GM12873 (cell line): Measurements from ENCODE around the gene SLC45A2.

Experiments used
- TF ChIP-seq, protein P1 (sequence below): IDR thresholded peaks from 2 replicates; pipeline ENCODE4 v1.5.1; 2012; ENCODE audit warnings: low read depth, mild to moderate bottlenecking, moderate library complexity, low read length, control low read depth; ENCODE audit not compliant: insufficient read depth; ENCODE audit errors: missing control alignments

The SLC45A2 gene

DNA sequence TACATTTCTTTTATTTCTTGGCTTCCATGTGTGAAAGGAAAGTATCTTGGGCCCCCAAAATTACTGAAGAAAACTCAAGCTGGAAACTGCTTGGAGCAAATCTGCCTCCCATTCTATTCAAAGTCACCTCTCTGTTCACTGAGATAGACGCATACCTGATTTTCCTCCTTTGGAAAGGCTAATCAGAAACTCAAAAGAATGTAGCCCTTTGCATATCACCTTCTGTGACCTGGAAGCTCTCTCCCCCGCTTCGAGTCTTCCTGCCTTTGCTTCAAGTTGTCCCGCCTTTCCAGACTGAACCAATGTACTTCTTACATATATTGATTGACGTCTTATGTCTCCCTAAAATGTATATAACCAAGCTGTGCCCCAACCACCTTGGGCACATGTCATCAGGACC, 53.4 kb downstream of the SLC45A2 start:
- TF ChIP-seq, protein P1, sequence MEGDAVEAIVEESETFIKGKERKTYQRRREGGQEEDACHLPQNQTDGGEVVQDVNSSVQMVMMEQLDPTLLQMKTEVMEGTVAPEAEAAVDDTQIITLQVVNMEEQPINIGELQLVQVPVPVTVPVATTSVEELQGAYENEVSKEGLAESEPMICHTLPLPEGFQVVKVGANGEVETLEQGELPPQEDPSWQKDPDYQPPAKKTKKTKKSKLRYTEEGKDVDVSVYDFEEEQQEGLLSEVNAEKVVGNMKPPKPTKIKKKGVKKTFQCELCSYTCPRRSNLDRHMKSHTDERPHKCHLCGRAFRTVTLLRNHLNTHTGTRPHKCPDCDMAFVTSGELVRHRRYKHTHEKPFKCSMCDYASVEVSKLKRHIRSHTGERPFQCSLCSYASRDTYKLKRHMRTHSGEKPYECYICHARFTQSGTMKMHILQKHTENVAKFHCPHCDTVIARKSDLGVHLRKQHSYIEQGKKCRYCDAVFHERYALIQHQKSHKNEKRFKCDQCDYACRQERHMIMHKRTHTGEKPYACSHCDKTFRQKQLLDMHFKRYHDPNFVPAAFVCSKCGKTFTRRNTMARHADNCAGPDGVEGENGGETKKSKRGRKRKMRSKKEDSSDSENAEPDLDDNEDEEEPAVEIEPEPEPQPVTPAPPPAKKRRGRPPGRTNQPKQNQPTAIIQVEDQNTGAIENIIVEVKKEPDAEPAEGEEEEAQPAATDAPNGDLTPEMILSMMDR, result no peak

DNA sequence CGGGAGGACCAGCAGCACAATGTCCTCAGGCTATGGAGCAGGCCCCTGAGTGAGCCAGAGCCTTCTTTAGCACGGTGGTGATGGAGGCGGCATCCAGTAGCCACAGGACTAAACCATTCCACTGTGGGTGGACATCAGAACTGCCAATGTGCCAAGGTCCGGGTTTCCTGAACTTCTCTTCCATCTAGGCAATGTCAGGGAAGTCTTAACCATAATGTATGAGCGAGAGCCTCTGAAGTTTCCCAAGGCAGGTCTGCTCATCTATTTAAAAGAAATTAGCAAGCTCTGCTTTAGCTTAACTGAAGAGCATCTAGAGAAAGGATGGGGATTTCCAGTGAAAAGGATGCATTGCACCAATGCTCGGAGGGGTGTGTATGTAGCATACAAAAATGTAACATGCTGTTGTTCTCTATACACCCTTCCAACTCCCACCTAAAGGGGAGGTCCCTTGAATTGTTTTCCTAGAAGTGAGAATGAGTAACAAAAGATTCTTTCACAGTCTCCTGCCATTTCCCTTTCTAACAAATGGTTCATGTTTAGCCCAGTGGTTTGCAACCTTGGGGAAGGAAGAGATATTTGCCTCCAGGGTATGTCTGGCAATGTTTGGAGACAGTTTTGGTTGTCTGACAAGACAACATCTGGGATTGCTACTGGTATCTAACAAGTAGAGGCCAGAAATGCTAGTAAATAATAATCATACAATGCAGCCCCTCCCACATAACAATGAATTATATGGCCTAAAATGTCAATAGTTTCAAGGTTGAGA, 54.4 kb downstream of the SLC45A2 start:
- TF ChIP-seq, protein P1, result no peak

DNA sequence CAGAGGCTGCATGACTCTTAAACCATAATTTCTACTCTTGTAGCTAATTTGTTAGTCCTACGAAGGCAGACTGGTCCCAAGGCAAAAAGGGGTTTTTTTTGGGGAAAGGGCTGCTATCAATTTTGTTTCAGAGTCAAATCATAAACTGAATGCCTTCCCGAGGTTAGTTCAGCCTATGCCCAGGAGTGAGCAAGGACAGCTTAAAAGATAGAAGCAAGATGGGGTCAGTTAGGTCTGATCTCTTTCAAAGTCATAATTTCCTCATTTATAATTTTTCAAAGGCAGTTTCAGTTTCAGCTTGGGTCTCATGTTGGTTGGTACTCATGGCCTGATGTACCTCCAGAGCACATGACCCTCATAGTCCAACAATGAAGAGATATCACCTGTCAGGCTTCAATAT, 56.2 kb downstream of the SLC45A2 start:
- TF ChIP-seq, protein P1, result no peak

DNA sequence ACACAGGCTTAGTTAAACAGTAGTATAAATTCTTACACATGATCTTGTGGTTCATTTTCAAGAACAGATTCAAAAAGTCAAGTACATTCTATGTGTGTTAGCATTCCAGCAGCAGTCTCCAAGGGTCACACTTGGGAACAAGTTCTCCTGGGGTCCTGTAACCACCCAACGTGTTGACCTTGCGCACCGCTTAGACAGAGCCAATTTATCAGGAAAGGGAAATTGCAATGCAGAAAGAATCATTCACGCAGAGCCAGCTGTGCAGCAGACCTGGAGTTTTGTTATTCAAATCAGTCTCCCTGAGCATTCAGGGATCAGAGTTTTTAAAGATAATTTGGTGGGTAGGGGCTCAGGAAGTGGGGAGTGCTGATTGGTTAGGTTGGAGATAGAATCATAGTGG, 56.8 kb downstream of the SLC45A2 start:
- TF ChIP-seq, protein P1, result no peak

DNA sequence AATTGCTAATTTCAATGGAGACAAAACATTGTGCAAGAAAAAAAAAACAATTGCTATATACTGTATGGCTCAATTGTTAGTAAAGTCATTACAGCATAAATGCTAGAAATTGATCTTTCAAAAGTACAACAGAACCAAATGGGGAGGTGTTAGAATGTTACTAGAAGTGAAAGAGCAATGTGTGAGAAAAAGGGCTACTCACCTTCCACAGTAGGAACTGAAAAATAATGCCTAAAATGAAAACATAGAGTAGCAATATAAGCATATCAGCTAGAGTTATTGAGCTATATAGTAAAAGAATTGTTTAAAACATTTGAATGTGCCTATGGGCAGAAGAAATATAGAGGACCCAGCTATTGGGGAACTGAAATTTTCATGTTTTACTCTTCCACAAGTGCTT, 59.2 kb downstream of the SLC45A2 start:
- TF ChIP-seq, protein P1, result no peak

DNA sequence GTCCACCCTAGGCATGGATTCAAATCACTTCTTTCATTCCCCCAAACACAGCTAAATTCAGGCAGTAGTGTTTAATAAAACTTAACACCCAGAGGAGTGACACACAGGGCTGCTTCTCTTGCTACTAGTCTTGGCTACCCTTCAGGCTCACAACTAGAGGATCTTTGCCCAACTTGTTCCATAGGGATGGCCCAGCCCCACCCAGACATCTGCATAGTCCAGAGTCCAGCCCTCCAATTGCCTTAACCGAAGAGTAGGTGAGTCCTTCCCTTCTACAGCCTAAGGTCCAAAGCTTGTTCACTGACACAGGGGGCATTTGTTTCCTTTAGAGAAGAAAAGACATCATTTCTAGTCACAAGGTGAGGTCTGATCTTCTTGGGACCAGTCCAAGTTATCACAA, 63.5 kb downstream of the SLC45A2 start:
- TF ChIP-seq, protein P1, result no peak

DNA sequence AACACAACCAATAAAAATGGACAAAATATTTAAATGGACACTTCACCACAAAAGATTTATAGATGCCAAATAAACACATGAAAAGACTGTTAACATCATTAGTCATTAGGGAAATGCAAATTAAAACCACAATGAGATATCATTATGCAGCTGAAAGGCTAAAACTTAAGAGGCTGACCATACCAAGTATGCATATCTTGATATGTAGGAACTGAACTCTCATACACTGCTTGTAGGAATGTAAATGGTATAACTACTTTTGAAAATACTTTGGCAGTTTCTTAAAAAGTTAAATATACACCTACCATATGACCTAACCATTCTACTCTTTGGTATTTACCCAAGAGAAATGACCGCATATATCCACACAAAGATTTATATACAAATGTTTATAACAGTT, 79.1 kb downstream of the SLC45A2 start:
- TF ChIP-seq, protein P1, result no peak

DNA sequence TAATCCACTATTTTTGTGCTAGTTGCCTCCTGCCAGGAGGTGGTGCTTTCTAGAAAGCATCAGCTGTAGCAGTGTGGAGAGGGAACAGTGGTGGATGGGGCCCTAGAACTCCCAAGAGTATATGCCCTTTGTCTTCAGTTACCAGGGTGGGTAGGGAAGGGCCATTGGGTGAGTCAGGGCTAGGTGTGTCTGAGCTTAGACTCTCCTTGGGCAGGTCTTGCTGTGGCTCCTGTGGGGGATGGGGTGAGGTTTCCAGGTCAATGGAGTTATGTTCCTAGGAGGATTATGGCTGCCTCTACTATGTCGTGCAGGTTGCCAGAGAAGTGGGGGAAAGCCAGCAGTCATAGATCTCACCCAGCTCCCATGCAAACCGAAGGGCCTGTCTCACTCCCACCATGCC, 81.4 kb downstream of the SLC45A2 start:
- TF ChIP-seq, protein P1, result no peak
